ENCODE results near the gene TEX52. TPM values are rescaled to one million over a fixed set of nuclear protein-coding genes. Genes with fewer than 3 reads are reported as not detected.
A peak's percentile ranks its signal among the peaks of the same experiment; 100 is the strongest.

Gene TEX52
- total RNA-seq, 2 donors from 2014 or later: not detected

DNA sequence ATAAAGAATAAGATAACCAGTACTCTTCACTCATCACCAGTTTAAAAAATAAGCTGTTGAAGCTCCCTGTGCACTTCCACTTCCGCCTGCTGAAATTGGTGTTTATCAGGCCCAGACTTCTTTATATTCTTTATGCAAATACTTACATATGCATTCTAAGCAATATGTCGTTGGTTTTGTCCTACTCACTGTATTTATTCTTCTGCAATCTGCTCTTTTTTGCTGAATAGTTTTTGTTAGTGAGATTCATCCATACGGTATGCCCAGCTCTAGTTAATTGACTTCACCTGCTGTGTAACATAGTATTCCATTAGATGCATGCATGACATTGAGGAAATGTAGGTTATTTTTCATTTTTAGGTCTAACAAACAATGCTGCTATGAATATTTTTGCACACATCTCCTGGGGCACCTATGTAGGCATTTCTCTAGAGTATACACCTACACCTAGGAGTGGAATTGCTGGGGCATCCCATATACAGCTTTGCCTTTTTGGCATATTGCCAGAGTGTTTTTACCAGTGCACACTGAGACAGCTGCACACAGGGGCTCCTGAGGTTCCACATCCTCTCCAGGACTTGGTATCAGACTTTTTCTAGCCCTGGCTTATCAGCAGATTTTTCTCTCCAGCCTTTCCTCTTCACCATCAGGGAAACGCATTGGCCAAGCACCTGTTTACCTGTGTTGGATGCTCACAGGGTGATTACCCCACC lies 21.0 kb downstream of the TEX52 start:
- intact Hi-C loops (cut with DNase I): no loop called here
- DNase-seq (ENCODE audit: low spot score): no peak

DNA sequence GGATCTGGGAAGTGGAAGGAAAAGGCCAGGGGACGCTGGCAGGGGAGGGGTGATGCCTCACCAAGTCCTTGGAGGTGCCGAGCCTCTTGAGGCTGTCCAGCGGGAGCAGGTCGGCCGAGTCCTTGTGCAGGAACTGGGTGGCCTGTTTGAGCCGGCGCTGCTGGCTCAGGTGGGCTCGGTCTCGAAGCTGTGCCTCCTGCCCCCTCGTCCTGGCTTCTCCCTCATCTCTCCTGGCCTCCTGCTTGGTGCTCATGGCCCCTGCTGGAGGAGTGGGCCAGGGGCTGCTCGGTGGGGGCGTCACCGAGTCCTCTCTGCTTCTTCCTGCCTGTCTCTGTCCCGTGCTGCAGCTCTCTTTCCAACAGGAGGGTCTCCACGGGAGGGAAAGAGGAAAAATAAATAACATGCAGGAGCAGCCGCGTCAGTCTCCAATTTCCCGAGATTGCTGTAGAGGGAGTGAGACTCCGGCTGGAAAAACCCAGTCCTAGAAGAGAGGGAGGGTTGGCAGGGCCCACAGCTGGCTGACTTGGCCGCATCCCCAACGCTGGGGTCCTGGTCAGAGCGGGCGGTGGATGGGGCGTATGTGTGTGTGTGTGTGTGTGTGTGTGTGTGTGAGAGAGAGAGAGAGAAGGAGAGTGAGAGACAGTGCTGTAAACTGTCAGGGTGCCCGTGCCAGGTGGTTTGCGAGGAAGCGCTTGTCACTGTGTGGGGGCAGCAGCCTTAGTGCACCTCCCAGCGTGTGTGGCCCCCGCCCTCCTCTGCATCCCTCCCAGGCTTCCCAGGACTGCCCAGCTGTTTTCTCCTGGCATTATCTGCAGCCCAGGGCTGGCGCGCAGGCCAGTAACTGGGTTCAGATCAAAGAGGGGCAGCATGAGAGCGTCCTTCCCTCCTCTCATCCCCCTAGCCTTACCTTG lies 22.0 kb downstream of the TEX52 start, which contains the start of gene NRIP2:
Gene NRIP2 (minus strand): TSS at position 455 of the 911 bp plus-strand sequence. CDS start 52 bp downstream, at position 403.
- intact Hi-C loops (cut with DNase I): no loop called here
- no peak for DNase-seq (ENCODE audit: low spot score)

GRCh38 chr12:2833810-2834209 lies 23.0 kb downstream of the TEX52 start:
- intact Hi-C loops (cut with DNase I): no loop called here
- DNase-seq (ENCODE audit: low spot score): no peak

DNA sequence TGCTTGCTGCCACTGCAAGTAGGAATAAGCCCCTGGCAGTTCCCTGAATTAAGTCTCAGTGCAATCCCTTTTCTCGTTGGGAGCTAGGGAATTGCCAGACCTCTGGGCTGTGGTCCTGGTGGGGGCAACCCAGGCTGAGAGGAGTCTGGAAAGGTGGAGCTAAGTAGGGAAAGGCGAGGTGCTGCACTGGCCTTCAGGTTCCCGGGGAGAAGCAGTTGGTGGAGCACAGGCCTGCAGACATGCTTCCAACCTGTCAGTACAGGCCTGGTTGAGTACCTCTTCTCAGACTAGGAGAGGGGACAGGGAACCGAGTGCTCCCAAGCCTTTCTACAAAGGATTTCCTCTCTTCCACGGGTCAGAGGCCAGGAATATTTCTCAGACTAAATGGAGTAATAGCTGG lies 23.5 kb downstream of the TEX52 start:
- intact Hi-C loops (cut with DNase I): no loop called here
- no peak for DNase-seq (ENCODE audit: low spot score)

- intact Hi-C loops (cut with DNase I): no loop called here
- DNase-seq (ENCODE audit: low spot score): no peak
Measured at GRCh38 chr12:2832550-2833127, 24.2 kb downstream of the TEX52 start.

DNA sequence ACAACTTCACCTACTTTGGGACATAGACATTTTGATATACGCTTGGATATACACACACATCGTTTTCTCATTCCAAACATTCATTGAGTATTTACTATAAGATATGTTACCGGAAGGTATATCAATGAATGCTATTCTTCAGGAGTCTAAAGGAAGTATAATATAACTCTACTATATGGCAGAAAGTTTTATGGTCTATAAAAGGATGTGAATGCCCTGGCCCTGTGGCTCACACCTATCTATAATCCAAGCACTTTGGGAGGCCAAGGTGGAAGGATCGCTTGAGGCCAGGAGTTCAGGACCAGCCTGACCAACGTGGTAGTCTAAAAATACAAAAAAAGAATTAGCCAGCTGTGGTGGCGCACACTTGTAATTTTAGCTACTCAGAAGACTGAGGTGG lies 27.6 kb downstream of the TEX52 start:
- no peak for DNase-seq (ENCODE audit: low spot score)
- intact Hi-C loops (cut with DNase I): no loop called here

GRCh38 chr12:2826721-2827515 lies 29.9 kb downstream of the TEX52 start:
- DNase-seq (ENCODE audit: low spot score): no peak
- intact Hi-C loops (cut with DNase I): no loop called here

DNA sequence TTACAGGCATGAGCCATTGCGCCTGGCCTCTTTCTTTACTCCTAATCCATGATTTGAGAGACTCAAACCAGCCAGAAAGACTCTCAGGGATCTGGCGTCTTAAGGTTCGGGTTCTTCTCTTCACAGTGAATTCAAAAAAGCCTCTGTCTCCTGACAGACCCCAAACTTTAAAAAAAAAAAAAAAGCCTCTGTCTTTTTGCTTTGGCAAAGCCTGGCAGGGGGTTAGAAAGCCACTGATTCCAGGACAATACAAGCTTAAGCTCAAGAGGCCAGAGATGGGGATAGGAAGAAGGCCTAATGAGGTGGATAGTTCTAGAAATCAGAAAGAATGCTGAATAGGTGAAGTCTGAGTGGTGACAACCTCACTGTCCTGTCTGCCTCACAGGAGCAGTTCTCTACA lies 30.8 kb downstream of the TEX52 start:
- DNase-seq (ENCODE audit: low spot score): no peak
- intact Hi-C loops (cut with DNase I): no loop called here

GRCh38 chr12:2825132-2825531 lies 31.7 kb downstream of the TEX52 start:
- intact Hi-C loops (cut with DNase I): no loop called here

DNA sequence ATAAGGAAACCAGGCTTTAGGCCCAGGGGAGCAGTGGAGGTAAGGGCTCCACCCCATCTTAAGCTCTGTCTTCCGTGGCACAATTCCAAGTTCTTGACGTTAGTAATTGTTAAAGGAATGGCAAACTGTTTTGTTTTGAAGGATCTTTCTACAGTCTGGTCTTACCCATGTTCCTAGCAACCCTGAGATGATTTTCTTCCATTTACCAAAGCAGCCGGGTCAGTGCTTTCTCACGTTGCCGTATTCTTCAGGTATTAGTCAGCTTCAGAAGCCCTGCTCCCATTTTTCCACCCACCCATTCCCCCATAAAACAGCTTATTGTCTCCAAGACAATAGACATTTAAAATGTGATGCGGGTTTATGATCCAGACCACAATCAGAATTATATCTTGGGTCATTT lies 32.3 kb downstream of the TEX52 start:
- DNase-seq (ENCODE audit: low spot score): no peak
- intact Hi-C loops (cut with DNase I): no loop called here

More at GRCh38 chr12:2825132-2825531, 31.7 kb downstream of the TEX52 start:
- no peak for DNase-seq (ENCODE audit: low spot score)

GRCh38 chr12:2823483-2823882 lies 33.4 kb downstream of the TEX52 start:
- intact Hi-C loops (cut with DNase I): loop anchor here in 1 of 2 donors (2.0 kb wide), 1 partner anchor 41 kb away; no protein-coding TSS in a partner anchor
- DNase-seq (ENCODE audit: low spot score): no peak

DNA sequence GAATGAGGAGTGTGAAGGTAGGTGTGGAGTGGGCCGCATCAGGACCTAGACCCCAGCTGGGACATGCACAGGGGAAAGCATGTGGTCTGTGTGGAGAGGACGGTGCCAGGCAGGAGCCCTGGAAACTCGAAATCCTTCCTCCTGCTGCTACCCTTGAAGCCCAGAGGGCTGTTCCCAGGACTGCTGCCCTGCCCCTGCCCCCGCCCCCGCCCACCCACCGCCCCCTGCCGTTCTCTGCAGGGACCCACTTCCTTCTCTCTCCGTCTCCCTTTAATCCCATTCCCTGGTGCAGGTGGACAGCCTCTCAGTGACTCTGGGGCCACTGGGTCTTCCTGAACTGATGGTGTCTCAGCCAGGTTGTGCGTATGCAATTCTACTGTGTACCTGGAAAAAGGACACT lies 36.4 kb downstream of the TEX52 start:
- intact Hi-C loops (cut with DNase I): no loop called here

GRCh38 chr12:2819810-2820209 lies 37.0 kb downstream of the TEX52 start:
- no peak for DNase-seq (ENCODE audit: low spot score)
- intact Hi-C loops (cut with DNase I): no loop called here

More for the DNA sequence above, 36.4 kb downstream of the TEX52 start:
- DNase-seq (ENCODE audit: low spot score): no peak

DNA sequence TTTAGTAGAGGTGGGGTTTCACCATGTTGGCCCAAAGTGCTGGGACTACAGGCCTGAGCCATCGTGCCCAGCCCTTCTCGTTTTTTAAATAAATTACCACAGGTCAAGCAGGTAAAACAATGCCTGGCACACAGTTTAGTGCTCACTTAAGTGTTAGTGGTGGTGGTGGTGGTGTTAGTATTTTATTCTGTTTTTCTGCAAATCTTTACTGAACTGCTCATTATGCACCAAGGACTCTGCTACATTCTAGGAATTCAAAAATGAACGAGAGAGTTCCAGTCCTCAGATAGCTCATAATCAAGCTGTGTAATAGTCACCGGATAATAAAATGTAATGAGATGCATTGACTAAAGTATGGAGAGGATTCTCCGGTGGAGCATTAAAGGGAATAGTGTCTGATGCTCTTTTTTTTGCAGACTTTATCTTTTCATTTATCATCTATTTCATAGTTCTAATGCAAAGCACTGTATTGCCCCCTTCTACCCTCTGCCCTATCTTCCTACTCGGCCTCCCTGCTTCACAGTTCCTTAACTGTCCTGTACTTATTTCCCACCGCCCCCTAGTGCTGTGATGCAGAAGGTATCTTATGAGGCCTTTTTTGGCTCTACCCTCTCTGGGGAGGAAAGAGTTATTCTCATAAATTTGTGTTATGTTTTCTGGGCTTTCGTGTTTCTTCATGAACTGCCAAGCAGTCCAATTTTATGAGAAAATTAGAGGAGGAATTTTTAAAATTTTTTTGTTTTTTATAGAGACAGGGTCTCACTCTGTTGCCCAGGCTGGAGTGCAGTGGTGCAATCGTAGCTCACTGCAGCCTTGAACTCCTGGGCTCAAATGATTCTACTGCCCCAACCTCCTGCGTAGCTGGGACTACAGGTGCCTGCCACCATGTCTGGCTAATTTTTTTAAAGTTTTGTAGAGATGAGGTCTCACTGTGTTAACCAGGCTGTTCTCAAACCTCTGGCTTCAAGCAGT lies 43.3 kb downstream of the TEX52 start:
- intact Hi-C loops (cut with DNase I): no loop called here
- DNase-seq (ENCODE audit: low spot score): no peak

- DNase-seq (ENCODE audit: low spot score): peak; percentile 99
- intact Hi-C loops (cut with DNase I): no loop called here
Measured at GRCh38 chr12:2812290-2813213, 44.3 kb downstream of the TEX52 start, which contains the start of gene ITFG2. Gene ITFG2 (plus strand): TSS chr12:2812668. CDS start chr12:2812761, 93 bp downstream.

DNA sequence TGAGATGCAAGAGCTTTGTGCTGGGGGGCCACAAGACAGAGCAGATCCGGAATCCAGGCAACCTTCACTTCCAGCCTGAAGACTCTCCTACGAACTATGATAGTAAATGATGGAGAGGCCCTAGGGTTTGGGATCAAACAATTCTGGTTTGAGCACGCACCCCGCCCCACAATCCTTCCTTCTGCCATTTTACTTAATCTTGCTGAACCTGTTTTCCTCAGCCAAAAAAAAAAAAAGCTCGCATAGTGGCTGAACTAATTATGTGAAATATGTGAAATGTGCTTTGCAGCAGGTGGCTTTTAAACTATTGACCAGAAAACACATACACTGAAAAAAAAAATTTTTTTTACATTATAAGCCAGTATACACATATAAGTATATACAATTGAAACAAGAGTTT lies 45.0 kb downstream of the TEX52 start:
- intact Hi-C loops (cut with DNase I): no loop called here
- no peak for DNase-seq (ENCODE audit: low spot score)

- intact Hi-C loops (cut with DNase I): no loop called here
- DNase-seq (ENCODE audit: low spot score): no peak
Measured at GRCh38 chr12:2806700-2807099, 50.1 kb downstream of the TEX52 start.

Measured in posterior vena cava (tissue), 2 donors.